Measurements from ENCODE around the gene TIMM44.
"Not testable (repeated sequence)": the region's sequence is repeated elsewhere in the genome, so short reads cannot be mapped to it uniquely, and the experiment has no call there.

The TIMM44 gene

DNA sequence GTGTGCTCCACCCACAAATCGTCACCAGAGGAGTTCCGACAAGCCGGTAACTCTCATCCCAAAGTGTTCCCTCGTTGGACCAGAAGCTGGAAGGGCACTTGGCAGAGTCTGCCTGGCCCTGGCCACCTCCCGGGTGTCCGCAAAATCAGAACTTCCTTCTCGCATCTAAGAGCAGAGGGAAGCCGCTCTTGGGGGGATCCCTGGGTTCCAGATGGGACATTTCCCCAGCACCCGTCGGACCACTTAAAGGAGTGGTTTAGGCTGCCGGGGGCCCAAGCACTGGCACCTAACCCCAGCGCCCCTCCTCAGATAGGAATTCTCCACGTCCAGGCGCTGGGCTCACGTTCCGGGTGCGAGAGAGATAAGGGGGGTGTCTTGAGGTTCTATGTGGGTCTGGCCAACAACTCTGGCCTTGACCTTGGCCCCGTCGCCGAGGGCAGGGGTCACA is 40.6 kb downstream of the TIMM44 start:
- DNase-seq (ENCODE audit: low read depth, low spot score) = no peak

DNA sequence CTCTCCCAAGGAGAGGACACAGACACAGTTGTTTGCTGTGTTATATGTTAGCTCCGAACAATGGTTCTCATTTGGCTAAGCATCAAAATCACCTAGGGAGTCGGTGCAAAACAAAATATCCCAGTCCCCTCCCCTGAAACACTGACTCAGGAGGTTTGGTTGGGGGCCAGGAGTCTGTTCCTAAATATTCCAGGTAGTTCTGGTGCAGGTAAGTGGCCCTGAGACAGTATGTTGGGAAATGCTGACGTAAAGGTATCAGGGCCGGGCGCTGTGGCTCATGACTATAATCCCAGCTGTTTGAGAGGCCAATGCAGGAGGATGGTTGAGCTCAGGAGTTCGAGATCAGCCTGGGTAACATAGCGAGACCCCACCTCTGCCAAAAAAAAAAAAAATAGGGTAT is 42.1 kb downstream of the TIMM44 start:
- DNase-seq (ENCODE audit: low read depth, low spot score) = no peak

DNA sequence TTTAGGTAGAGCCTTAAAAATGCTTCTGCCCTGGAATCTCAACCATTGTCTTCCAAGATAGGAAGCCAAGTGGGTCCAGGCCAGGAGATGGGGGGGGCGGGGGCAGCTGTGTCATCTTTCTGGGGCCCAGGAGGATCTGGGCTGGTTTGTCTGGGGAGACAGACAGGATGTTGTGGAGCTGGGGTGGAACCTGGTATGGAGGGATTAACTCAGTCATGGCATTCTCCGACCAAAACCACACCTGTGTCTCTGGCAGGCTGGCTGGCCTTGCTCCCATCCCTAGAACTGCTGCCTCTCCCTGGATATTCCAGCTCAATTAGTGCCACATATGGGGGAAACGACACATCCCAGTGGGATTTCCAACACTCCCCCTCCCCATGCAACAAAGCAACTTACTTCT is 42.5 kb downstream of the TIMM44 start:
- no peak for DNase-seq (ENCODE audit: low read depth, low spot score)

DNA sequence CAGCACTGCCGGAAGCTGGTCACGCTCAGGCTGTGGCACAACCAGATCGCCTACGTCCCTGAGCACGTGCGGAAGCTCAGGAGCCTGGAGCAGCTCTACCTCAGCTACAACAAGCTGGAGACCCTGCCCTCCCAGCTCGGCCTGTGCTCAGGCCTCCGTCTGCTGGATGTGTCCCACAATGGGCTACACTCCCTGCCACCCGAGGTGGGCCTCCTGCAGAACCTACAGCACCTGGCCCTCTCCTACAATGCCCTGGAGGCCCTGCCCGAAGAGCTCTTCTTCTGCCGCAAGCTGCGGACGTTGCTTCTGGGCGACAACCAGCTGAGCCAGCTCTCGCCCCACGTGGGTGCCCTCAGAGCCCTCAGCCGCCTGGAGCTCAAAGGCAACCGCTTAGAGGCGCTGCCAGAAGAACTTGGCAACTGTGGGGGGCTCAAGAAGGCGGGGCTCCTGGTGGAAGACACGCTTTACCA is 43.0 kb downstream of the TIMM44 start:
- DNase-seq (ENCODE audit: low read depth, low spot score) = no peak

DNA sequence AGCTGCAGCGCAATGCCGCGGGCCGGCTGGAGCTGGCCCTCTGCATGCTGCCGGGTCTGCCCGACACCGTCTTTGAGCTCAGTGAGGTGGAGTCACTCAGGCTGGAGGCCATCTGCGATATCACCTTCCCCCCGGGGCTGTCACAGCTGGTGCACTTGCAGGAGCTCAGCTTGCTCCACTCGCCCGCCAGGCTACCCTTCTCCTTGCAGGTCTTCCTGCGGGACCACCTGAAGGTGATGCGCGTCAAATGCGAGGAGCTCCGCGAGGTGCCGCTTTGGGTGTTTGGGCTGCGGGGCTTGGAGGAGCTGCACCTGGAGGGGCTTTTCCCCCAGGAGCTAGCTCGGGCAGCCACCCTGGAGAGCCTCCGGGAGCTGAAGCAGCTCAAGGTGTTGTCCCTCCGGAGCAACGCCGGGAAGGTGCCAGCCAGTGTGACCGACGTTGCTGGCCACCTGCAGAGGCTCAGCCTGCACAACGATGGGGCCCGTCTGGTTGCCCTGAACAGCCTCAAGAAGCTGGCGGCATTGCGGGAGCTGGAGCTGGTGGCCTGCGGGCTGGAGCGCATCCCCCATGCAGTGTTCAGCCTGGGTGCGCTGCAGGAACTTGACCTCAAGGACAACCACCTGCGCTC is 43.6 kb downstream of the TIMM44 start:
- no peak for DNase-seq (ENCODE audit: low read depth, low spot score)

DNA sequence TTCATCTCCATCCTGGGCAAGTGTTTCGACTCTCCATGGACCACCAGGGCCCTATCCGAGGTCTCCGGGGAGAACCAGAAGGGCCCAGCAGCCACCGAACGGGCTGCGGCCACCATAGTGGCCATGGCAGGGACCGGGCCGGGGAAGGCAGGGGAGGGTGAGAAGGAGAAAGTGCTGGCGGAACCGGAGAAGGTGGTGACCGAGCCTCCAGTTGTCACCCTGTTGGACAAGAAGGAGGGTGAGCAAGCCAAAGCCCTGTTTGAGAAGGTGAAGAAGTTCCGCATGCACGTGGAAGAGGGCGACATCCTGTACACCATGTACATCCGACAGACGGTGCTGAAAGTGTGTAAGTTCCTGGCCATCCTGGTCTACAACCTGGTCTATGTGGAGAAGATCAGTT is 44.5 kb downstream of the TIMM44 start:
- no peak for DNase-seq (ENCODE audit: low read depth, low spot score)

GRCh38 chr19:7897292-7897691 is 46.2 kb downstream of the TIMM44 start:
- no peak for DNase-seq (ENCODE audit: low read depth, low spot score)

DNA sequence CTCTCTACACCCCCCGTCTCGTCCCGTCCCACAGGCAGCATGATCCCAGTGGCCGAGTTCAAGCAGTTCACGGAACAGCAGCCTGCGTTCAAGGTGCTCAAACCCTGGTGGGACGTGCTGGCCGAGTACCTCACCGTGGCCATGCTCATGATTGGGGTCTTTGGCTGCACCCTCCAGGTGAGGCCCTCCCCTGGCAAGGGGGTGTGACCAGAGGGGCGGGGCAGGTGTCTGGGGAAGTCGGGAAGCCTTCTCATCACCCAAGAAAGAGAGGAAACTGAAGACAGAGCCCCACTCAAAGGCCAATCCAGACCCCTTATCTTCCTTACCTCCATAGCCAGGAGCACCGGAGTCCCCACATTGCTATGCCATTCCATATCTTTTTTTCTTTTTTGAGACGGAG is 47.9 kb downstream of the TIMM44 start:
- DNase-seq (ENCODE audit: low read depth, low spot score) = no peak

DNA sequence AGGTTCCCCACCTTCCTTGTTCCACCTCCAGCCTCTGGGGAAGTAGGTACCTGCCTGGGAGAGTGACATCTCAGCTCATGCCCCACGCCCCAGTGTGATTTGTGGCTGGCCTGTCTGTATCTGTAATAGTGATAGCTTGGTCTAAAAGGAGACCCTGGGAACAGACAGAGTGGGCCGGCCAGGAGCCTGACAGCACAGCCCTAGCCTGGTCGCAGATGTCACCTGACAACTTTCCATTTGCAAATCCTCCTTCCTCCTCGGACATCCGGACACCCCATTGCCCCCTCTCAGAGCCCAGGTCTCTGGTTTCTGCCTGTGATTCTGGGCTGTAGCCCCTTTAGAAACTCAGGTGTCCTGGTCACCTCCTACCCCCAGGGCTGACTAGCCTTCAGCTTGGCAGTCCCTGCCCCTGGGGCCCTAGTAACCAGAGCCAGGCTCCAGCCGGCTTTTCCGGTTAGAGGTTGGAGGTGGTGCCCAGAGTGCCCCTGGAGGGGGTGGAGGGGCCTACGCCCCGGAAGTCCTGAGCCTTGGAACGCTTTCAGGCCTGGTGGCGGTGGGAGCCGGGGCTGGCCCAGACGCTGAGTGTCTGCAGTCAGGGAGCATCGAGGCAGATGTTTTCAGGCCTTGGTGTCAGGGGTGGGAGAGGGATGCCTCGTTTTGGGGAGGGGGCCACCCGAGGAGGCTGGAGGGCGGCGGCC is 48.7 kb downstream of the TIMM44 start:
- no peak for DNase-seq (ENCODE audit: low read depth, low spot score)

DNA sequence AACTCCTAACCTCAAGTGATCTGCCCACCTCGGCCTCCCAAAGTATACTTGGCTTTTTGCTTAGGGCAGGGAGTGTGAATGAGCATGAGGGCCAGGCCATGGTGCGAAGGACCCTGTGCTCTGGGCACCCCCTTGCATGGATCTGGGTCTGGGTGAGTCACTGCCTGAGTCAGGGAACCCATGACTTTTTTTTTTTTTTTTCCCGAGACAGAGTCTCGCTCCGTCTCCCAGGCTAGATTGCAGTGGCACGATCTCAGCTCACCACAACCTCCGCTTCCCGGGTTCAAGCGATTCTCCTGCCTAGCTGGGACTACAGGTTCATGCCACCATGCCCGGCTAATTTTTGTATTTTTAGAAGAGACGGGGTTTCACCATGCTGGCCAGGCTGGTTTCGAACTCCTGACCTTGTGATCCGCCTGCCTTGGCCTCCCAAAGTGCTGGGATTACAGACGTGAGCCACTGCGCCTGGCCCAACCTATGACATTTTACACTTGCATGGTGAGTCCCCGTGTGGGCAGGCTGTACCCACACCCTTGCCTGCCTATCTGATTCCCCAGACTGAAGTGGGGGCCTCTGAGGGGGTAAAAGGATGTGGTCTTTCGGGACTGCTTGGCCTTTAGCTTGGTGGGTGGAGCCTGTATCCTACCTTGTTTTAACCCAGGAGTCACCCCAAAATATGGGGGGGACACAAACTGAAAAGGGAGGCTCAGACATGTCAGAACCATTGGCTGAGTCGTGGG is 49.9 kb downstream of the TIMM44 start:
- DNase-seq (ENCODE audit: low read depth, low spot score) = not testable (repeated sequence)

DNA sequence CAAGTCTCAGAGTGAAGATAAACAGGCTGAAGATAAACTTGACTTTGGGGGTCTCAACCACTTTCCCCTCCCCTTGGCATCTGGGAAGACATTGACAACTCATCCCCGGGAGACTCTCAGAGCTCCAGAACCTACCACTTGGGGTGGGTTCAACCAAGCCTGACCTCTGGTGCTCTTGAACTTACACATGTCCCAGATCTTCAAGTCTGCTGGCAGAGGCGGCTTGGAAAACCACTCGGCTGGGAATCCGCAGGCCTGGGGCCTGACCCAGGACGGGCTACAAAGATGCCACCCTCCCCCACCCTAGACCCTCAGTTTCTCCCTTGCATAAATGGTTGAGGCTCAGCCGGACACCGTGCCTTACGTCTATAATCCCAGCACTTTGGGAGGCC is 54.6 kb downstream of the TIMM44 start:
- no peak for DNase-seq (ENCODE audit: low read depth, low spot score)

- no peak for DNase-seq (ENCODE audit: low read depth, low spot score)
Measured at GRCh38 chr19:7888145-7888825, 55.2 kb downstream of the TIMM44 start, which contains the start of gene LRRC8E. Gene LRRC8E, plus strand, starts transcription at chr19:7888510. Its CDS starts 7,094 bp downstream, at chr19:7895604.

GRCh38 chr19:7887408-7888144 is 55.9 kb downstream of the TIMM44 start:
- no peak for DNase-seq (ENCODE audit: low read depth, low spot score)

DNA sequence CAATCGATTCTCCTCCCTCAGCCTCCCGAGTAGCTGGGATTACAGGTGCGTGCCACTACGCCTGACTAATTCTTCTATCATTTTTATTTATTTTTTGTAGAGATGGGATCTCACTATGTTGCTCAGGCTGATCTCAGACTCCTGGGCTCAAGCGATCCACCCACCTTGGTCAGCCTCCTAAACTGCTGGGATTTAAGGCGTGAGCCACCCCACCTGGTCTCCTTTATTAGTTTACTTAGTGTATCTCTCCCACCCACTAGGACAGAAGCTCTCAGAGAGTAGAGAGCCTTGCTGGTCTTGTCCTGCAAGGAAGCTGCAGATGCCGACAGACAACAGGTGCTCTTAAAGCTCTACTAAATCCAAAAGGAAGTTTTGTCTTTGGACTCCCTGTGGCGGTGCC is 57.6 kb downstream of the TIMM44 start:
- no peak for DNase-seq (ENCODE audit: low read depth, low spot score)

DNA sequence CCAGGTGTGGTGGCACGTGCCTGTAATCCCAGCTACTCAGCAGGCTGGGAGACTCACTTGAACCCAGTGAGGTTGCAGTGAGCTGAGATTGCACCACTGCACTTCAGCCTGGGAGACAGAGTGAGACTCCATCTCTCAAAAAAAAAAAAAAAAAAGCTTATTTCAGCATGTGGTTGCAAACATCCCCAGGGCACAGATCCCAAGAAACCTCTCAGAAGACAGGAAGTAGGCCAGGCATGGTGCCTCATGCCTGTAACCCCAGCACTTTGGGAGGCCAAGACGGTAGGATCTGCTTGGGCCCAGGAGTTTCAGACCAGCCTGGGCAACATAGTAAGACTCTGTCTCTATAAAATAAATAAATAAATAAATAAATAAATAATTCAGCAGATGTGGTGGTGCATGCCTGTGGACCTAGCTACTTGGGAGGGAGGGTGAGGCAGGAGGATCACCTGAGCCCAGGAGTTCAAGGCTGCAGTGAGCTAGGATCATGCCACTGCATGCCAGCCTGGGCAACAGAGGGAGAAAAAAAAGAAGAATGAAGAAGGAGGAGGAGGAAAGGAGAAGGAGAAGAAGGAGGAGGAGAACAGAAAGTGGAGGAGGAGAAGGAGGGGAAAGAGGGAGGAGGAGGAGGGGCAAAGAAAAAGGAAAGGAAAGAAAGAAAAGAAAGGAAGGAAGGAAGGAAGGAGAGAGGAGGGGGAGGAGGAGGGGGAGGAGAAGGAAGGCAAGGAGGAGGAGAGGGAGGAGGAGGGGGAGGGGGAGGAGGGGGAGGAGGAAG is 59.5 kb downstream of the TIMM44 start:
- DNase-seq (ENCODE audit: low read depth, low spot score) = no peak

DNA sequence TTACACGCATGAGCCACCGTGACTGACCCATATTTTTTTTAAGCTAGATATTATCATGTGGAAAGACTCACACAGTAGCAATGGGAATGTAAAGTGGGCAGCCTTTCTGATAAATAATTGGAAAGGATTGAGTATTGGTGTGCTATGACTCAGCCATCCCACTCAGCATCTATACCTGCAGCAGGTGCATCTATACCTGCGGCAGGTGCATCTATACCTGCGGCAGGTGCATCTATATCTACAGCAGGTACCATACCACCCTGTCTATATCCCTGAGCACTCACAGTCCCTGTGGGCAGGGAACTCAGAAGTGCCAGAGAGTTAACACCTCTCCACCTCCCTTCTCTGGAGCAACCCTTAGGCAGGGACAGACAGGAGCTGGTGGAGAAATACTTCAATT is 60.4 kb downstream of the TIMM44 start:
- DNase-seq (ENCODE audit: low read depth, low spot score) = no peak

DNA sequence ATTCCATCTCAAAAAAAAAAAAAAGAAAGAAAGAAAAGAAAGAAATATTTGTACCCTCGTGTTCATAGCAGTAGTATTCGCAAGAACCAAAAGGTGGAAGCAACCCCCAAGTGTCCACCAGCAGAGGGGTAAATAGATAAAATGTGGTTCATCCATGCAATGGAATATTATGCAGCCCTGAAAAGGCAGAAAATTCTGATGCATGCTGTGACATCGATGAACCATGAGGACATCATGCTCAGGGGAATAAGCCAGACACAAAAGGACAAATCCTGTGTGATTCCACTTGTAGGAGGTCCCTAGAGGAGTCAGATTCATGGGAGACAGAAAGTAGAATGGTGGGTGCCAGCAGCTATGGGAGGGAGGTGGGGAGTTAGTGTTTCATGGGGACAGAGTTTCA is 61.6 kb downstream of the TIMM44 start:
- no peak for DNase-seq (ENCODE audit: low read depth, low spot score)

GRCh38 chr19:7879836-7880235 is 63.6 kb downstream of the TIMM44 start:
- no peak for DNase-seq (ENCODE audit: low read depth, low spot score)

DNA sequence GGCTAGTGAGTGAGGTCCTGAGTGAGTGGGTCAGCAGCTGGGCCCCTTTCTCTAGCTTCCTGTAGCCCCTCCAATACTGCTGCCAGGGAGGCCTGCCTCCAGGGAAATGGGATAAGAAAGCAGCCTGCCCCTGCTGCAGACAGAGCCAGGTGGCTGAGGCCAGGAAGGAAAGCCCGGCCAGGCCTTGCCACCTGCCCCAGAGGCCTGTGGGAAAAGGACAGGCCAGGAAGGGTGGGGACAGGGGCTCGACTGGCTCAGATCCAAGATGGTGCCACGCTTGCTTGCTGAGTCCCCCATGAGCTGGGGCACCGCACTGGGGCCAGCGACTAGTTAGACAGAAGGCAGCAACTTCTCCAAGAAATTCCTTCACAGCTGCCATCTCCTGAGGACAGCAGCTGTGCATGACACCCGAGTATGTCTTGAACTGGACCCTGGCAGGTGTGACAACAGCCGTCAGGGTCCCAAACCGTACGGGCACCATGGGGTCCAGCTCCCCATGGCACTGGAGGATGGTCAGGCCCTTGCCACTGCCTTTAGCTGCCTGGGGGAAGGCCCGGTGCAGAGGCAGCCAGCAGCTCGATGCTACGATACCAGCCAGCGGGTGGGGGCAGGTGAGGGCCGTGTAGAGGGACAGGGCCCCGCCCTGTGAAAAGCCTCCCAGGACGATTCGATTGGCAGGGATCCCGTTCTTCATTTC is 64.2 kb downstream of the TIMM44 start:
- no peak for DNase-seq (ENCODE audit: low read depth, low spot score)

DNA sequence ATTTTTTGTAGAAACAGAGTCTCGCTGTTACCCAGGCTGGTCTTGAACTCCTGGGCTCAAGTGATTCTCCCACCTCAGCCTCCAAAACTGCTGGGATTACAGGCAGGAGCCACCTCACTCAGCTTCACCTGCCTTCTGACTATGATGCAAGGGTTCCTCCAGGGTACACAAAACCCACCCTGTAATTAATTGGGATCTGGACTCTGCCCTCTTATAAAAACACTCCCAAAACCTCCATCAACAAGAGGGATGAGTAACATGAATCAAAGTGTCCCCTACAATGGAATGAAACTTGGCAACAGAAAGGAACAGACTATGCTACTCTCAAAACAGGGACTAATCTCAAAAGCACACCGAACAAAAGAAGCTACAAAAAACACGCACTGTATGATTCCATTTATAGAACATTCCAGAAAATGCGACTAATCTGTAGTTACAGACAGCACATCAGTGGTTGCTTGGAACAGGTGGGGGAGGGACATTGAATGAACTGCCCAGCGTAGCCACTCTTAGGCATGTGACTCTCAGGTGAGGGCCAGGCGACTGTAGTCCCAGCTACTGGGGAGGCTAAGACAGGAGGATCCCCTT is 66.1 kb downstream of the TIMM44 start:
- no peak for DNase-seq (ENCODE audit: low read depth, low spot score)

Data from iPS DF 19.7 (cell line).